Fibroblast of mammary gland (primary cell): ENCODE results near the gene SLC24A3.

Source experiments
- DNase-seq: peaks from one replicate; pipeline ENCODE4 v3.0.0-alpha.2; 2010; ENCODE audit warnings: low read depth
- H3K4me3 ChIP-seq: 2 replicates; pipeline ENCODE4 v1.5.1; 2011; ENCODE audit warnings: low read depth, mild to moderate bottlenecking, low read length, moderate library complexity; ENCODE audit not compliant: control insufficient read depth
- CTCF ChIP-seq: conservative IDR thresholded peaks from 2 replicates; pipeline ENCODE4 v1.5.1; 2011; ENCODE audit warnings: low read depth, low read length, inconsistent platforms; ENCODE audit not compliant: control insufficient read depth, insufficient read depth

The SLC24A3 gene

GRCh38 chr20:19251958-19252357, 39.5 kb downstream of the SLC24A3 start:
- no peak for DNase-seq
- H3K4me3 ChIP-seq = no peak overlapping the region
- no peak for TF ChIP-seq CTCF

- no peak overlapping the region for H3K4me3 ChIP-seq
- peak; percentile 83 for DNase-seq
- no peak for TF ChIP-seq CTCF
These were observed 40.1 kb downstream of the SLC24A3 start for GRCh38 chr20:19252451-19253120.

GRCh38 chr20:19253316-19253715, 40.9 kb downstream of the SLC24A3 start:
- H3K4me3 ChIP-seq = no peak overlapping the region
- no peak for TF ChIP-seq CTCF
- DNase-seq = peak; percentile 12

GRCh38 chr20:19253916-19254820, 41.7 kb downstream of the SLC24A3 start:
- peak; percentile 74 for DNase-seq
- TF ChIP-seq CTCF = no peak
- no peak overlapping the region for H3K4me3 ChIP-seq

GRCh38 chr20:19254956-19255355, 42.5 kb downstream of the SLC24A3 start:
- no peak overlapping the region for H3K4me3 ChIP-seq
- DNase-seq = peak; percentile 15
- TF ChIP-seq CTCF = no peak

GRCh38 chr20:19256085-19256484, 43.6 kb downstream of the SLC24A3 start:
- peak; percentile 28 for DNase-seq
- no peak for TF ChIP-seq CTCF
- no peak overlapping the region for H3K4me3 ChIP-seq
